GM23248 (cell line): ENCODE measurements around the gene PPP1R3E. TPM values are rescaled to one million over a fixed set of nuclear protein-coding genes. Genes with fewer than 3 reads are reported as not detected.
A peak's percentile ranks its signal among the peaks of the same experiment; 100 is the strongest.
"Not testable (repeated sequence)": the region's sequence is repeated elsewhere in the genome, so short reads cannot be mapped to it uniquely, and the experiment has no call there.

Experiments
- DNase-seq: peaks from one replicate; pipeline ENCODE4 v3.0.0-alpha.2; 2015
- H2AFZ ChIP-seq: fragments of 200-600 bp; sonication (generic); 2 replicates; pipeline ENCODE4 v1.6.1; 2016; ENCODE audit warnings: antibody characterized with exemption
- H3F3A ChIP-seq: fragments of 200-600 bp; sonication (generic); 2 replicates; pipeline ENCODE4 v1.6.1; 2016; ENCODE audit warnings: mild to moderate bottlenecking, antibody characterized with exemption, mixed run types; ENCODE audit not compliant: insufficient read depth
- H3K27ac ChIP-seq: fragments of 200-600 bp; sonication (generic); 2 replicates; pipeline ENCODE4 v1.5.1; 2016; ENCODE audit warnings: mild to moderate bottlenecking
- H3K27me3 ChIP-seq: fragments of 200-600 bp; sonication (generic); replicated peaks from 2 replicates; pipeline ENCODE4 v1.6.1; 2016; ENCODE audit warnings: mild to moderate bottlenecking; ENCODE audit not compliant: insufficient read depth
- H3K36me3 ChIP-seq: fragments of 200-600 bp; sonication (generic); 2 replicates; pipeline ENCODE4 v1.6.1; 2016; ENCODE audit warnings: low read depth, mild to moderate bottlenecking
- H3K4me1 ChIP-seq: fragments of 200-600 bp; sonication (generic); 2 replicates; pipeline ENCODE4 v1.6.1; 2016; ENCODE audit warnings: mild to moderate bottlenecking; ENCODE audit not compliant: insufficient read depth
- H3K4me2 ChIP-seq: fragments of 200-600 bp; sonication (generic); one replicate; pipeline ENCODE4 v1.6.1; 2016; ENCODE audit warnings: mild to moderate bottlenecking; ENCODE audit not compliant: unreplicated experiment
- H3K4me3 ChIP-seq: fragments of 200-600 bp; sonication (generic); 2 replicates; pipeline ENCODE4 v1.5.1; 2016; ENCODE audit warnings: mild to moderate bottlenecking
- H3K79me2 ChIP-seq: fragments of 200-600 bp; sonication (generic); 2 replicates; pipeline ENCODE4 v1.6.1; 2016; ENCODE audit warnings: mild to moderate bottlenecking; ENCODE audit not compliant: insufficient read depth
- H3K9ac ChIP-seq: fragments of 200-600 bp; sonication (generic); 2 replicates; pipeline ENCODE4 v1.6.1; 2016; ENCODE audit warnings: mild to moderate bottlenecking
- H3K9me2 ChIP-seq: fragments of 200-600 bp; sonication (generic); 2 replicates; pipeline ENCODE4 v1.6.1; 2016; ENCODE audit warnings: mixed run types, mild to moderate bottlenecking, moderate library complexity; ENCODE audit not compliant: insufficient read depth
- H3K9me3 ChIP-seq: fragments of 200-600 bp; sonication (generic); one replicate; pipeline ENCODE4 v1.6.1; 2017; ENCODE audit warnings: low read depth
- H4K20me1 ChIP-seq: fragments of 200-600 bp; sonication (generic); 2 replicates; pipeline ENCODE4 v1.6.0; 2016; ENCODE audit not compliant: insufficient read depth
- EZH2 ChIP-seq: fragments of 200-600 bp; sonication (generic); IDR thresholded peaks from 2 replicates; pipeline ENCODE4 v1.6.1; 2018; ENCODE audit warnings: antibody characterized with exemption, mild to moderate bottlenecking; ENCODE audit not compliant: insufficient read depth, poor library complexity, severe bottlenecking
- EZH2phosphoT487 ChIP-seq: fragments of 200-600 bp; sonication (generic); IDR thresholded peaks from 2 replicates; pipeline ENCODE4 v1.6.1; 2018; ENCODE audit warnings: antibody characterized with exemption, moderate library complexity, mild to moderate bottlenecking, low read depth; ENCODE audit not compliant: insufficient read depth
- WGBS, 2 experiments: methylation state at CpG; one replicate each; pipeline ENCODE4 v1.1.6; 2015 to 2017; ENCODE audit warnings: low lambda C conversion rate in 2 of 2, low coverage in 1 of 2; ENCODE audit errors: missing lambda C conversion rate in 2 of 2; 5-methylcytosine and 5-hydroxymethylcytosine counted together
- in situ Hi-C: fragments of 300-500 bp; cut with MboI; formaldehyde crosslinking; loops from 2 replicates; pipeline ENCODE4 v1.15.0; 2020
- polyA plus RNA-seq: library from polyadenylated mRNA; unstranded; fragments of >200 nt; fragmentation: Nextera tagmentation; extraction: Ambion mirVana; gene quantifications from 2 replicates; pipeline ENCODE4 v1.2.1, GENCODE V29; 2016
- total RNA-seq: library from RNA; depleted of rRNA; stranded (reverse); fragments of >200 nt; shearing (Covaris generic); gene quantifications from 2 replicates; pipeline ENCODE4 v1.2.3, GENCODE V29; 2014

Gene PPP1R3E
- total and polyA plus RNA-seq, 2 experiments from 2014 or later = 1.4 to 4.1 TPM

DNA sequence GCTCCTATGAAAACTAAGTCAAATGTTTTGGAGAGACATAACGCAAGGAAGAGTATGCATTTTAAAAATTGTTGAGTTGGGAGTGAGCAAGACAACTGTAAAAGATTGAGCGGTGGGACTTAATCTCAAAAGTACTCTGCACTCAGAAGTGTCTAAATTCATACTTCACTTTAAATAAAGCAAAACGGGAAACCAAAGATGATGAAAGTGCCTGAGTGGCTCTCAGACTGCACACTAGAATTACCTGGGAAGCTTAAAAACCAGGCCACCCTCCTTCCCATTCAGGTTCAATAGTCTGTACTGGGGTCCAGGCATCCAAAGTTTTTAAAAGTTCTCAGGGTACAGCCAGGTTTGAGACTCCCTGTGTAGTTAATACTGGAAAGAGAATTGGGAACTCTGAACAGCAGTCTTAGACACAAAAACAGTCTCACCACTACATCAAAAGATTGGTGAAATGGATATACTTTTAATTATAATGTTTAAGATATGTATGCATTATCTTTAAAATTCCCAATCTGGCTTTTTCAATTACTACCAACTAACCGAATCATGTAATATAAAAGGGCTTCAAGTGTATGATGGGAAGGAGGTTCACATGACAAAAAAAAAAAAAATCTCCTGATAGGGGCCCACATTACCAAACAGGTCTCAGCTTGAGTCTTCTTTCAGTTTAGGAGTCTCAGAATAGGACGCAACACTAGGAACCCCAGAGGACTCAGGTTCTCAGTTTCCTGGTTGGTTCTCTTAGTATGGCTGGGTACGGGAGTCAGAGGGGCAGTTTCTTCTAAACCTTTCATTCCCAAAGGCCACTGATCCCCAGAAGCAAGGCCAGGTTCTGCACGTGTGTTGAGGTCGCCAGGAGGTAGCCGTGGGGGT is 17.8 kb downstream of the PPP1R3E start:
- peak; percentile 51 for DNase-seq

DNA sequence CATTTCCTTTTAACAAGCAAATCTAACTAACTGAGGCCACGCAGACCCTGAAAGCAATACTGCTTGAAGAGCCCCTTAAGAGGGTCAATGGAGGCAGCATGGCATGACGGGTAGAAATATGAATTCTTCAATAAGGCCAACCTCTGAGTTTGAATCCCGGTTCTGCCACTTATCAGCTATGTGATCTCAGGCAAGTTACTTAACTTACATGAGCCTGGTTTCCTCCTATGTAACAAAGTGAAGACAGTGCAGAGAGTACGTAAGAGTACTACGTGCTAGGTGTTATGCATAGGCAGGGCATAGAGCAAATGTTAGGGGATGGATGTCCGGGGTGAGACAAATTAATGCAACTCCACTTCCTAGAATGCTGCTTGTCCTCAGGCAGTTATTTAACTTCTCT is 21.4 kb downstream of the PPP1R3E start:
- no peak overlapping the region for H3K4me3 ChIP-seq
- no peaks in the 10 kb centered on the region for H3K9me3 ChIP-seq
- H3K4me1 ChIP-seq = peaks cover 9% of the 10 kb centered on the region; the same call in 1 of the 2 replicates
- no peaks in the 10 kb centered on the region for H3K36me3 ChIP-seq
- H3F3A ChIP-seq = no peaks in the 10 kb centered on the region
- peaks cover 29% of the 10 kb centered on the region for H3K79me2 ChIP-seq
- H3K9me2 ChIP-seq = no peaks in the 10 kb centered on the region
- no peaks in the 10 kb centered on the region for H4K20me1 ChIP-seq
- 96 to 97% methylated on average over 6 of the region's 6 CpGs for WGBS, 2 experiments
- no peak overlapping the region for H3K27ac ChIP-seq
- H3K4me2 ChIP-seq = no peak overlapping the region
- H2AFZ ChIP-seq = no peak overlapping the region
- H3K9ac ChIP-seq = no peak overlapping the region
- TF ChIP-seq EZH2 = no peak
- TF ChIP-seq EZH2phosphoT487 = no peak
- no peaks in the 10 kb centered on the region for H3K27me3 ChIP-seq
- in situ Hi-C loops = no loop called here
- no peak for DNase-seq

More for the DNA sequence above, 17.8 kb downstream of the PPP1R3E start:
- no peaks in the 10 kb centered on the region for H3K36me3 ChIP-seq
- no peaks in the 10 kb centered on the region for H4K20me1 ChIP-seq
- H3K4me2 ChIP-seq = peak overlapping the region; percentile 92
- H3F3A ChIP-seq = peaks cover 7% of the 10 kb centered on the region
- in situ Hi-C loops = no loop called here
- TF ChIP-seq EZH2phosphoT487 (no peak), EZH2 (no peak)
- H3K4me3 ChIP-seq = peak overlapping the region; percentile 88
- H3K79me2 ChIP-seq = peaks cover 29% of the 10 kb centered on the region
- WGBS, 2 experiments = 23 to 25% methylated on average over 9 of the region's 9 CpGs
- H3K27me3 ChIP-seq = no peaks in the 10 kb centered on the region
- H3K9me2 ChIP-seq = no peaks in the 10 kb centered on the region
- H3K9me3 ChIP-seq = no peaks in the 10 kb centered on the region
- peak overlapping the region; percentile 89 for H3K9ac ChIP-seq
- H3K27ac ChIP-seq = peak overlapping the region; percentile 39
- H2AFZ ChIP-seq = peak overlapping the region; percentile 95
- peaks cover 15% of the 10 kb centered on the region for H3K4me1 ChIP-seq

DNA sequence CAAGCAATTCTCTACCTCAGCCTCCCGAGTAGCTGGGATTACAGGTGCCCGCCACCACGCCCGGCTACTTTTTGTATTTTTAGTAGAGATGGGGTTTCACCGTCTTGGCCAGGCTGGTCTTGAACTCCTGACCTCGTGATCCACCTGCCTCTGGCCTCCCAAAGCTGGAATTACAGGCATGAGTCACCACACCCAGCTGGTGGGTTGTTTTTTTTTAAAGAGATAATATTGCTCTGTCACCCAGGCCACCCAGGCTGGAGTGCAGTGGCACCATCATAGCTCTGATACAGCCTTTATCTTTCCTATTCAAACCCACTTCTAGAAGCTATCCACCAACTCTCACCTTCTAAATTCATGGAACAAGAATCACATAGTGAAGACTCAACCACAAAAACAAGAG is 24.7 kb downstream of the PPP1R3E start:
- H3F3A ChIP-seq, in situ Hi-C loops: not testable (repeated sequence)

GRCh38 chr14:23277189-23277588 is 25.5 kb downstream of the PPP1R3E start:
- no peak overlapping the region for H2AFZ ChIP-seq
- H3K27ac ChIP-seq = no peak overlapping the region
- TF ChIP-seq EZH2phosphoT487 = no peak
- no peak for TF ChIP-seq EZH2
- peaks cover 8% of the 10 kb centered on the region; the same call in 1 of the 2 replicates for H3K79me2 ChIP-seq
- no peaks in the 10 kb centered on the region for H3K9me3 ChIP-seq
- no peaks in the 10 kb centered on the region for H3F3A ChIP-seq
- no peaks in the 10 kb centered on the region for H3K36me3 ChIP-seq
- in situ Hi-C loops = no loop called here
- no peaks in the 10 kb centered on the region for H3K4me1 ChIP-seq
- no peaks in the 10 kb centered on the region for H3K27me3 ChIP-seq
- no peak overlapping the region for H3K4me3 ChIP-seq
- H4K20me1 ChIP-seq = no peaks in the 10 kb centered on the region
- 94 to 97% methylated on average over 3 of the region's 3 CpGs for WGBS, 2 experiments
- DNase-seq = no peak
- no peaks in the 10 kb centered on the region for H3K9me2 ChIP-seq
- H3K4me2 ChIP-seq = no peak overlapping the region
- no peak overlapping the region for H3K9ac ChIP-seq

More for the DNA sequence above, 24.7 kb downstream of the PPP1R3E start:
- not testable (repeated sequence) for H3K27me3 ChIP-seq, H2AFZ ChIP-seq, H3K4me3 ChIP-seq, H3K79me2 ChIP-seq, H3K9me3 ChIP-seq, H4K20me1 ChIP-seq, DNase-seq, H3K4me2 ChIP-seq, H3K4me1 ChIP-seq, H3K9ac ChIP-seq, H3K36me3 ChIP-seq, H3K9me2 ChIP-seq, H3K27ac ChIP-seq
- WGBS, 2 experiments = 97 to 100% methylated on average over 6 of the region's 6 CpGs
